Esophagus squamous epithelium (tissue), 5 donors: ENCODE measurements around the gene SLC37A3. TPM values are rescaled to one million over a fixed set of nuclear protein-coding genes. Genes with fewer than 3 reads are reported as not detected.

Source experiments
- DNase-seq: peaks from one replicate; lab custom pipeline; 2025; lab: John Stamatoyannopoulos, UW
- H3K27ac ChIP-seq, 4 donors: fragments of 200-600 bp; sonication (generic); one replicate each; pipeline ENCODE4 v1.5.1; 2016 to 2019; ENCODE audit warnings: mild to moderate bottlenecking in 1 of 4
- H3K27me3 ChIP-seq, 4 donors: fragments of 200-600 bp; sonication (generic); 1 replicate in 3 of 4; 2 replicates in 1 of 4; pipeline versions ENCODE4 v1.5.1 to v1.6.0; 2017 to 2021; ENCODE audit warnings: antibody characterized with exemption in 1 of 4
- H3K36me3 ChIP-seq, 3 donors: fragments of 200-600 bp; sonication (generic); one replicate each; pipeline ENCODE4 v1.5.1; 2016 to 2019
- H3K4me1 ChIP-seq, 3 donors: fragments of 200-600 bp; sonication (generic); one replicate each; pipeline ENCODE4 v1.5.1; 2017 to 2019
- H3K4me3 ChIP-seq, 4 donors: fragments of 200-600 bp; sonication (generic); 1 replicate in 3 of 4; 2 replicates in 1 of 4; pipeline ENCODE4 v1.5.1; 2016 to 2019; ENCODE audit warnings: mild to moderate bottlenecking in 2 of 4, moderate library complexity in 1 of 4
- H3K9me3 ChIP-seq, 3 donors: fragments of 200-600 bp; sonication (generic); one replicate each; pipeline ENCODE4 v1.5.1; 2016 to 2019
- CTCF ChIP-seq, 6 experiments: fragments of 450-650 bp in 4 of 6; fragments of 200-600 bp in 2 of 6; sonication (generic) in 2 of 6; IDR thresholded peaks; one replicate each; pipeline ENCODE4 v1.5.1; 2016 to 2019; ENCODE audit warnings: antibody characterized with exemption in 6 of 6, mild to moderate bottlenecking in 4 of 6, moderate library complexity in 4 of 6
- POLR2A ChIP-seq, 4 donors: fragments of 450-650 bp; IDR thresholded peaks; one replicate each; pipeline ENCODE4 v1.6.1; 2017; ENCODE audit warnings: antibody characterized with exemption in 4 of 4, mild to moderate bottlenecking in 4 of 4, moderate library complexity in 3 of 4
- WGBS, 2 donors: methylation state at CpG; one replicate each; pipeline ENCODE4 v1.1.5; 2018; 5-methylcytosine and 5-hydroxymethylcytosine counted together
- intact Hi-C: fragments of 100-400 bp; cut with DNase I; formaldehyde crosslinking; loops from one replicate; pipeline ENCODE4 v1.15.0; 2022
- total RNA-seq, 4 donors: library from RNA; depleted of rRNA; stranded (reverse); fragments of >200 nt; gene quantifications; one replicate each; pipeline ENCODE4 v1.1.0, GENCODE V29; 2016
- donor health status: DM: yes; HTN: yes; CAD: no.

SLC37A3 gene
- total RNA-seq, 4 donors from 2014 or later, result 17.8 to 44.4 (median 20.9) TPM

- no peak for DNase-seq
- Histone ChIP-seq H3K36me3 (no peaks in the 10 kb centered on the region), H3K4me3 (no peak overlapping the region), H3K27me3 (peaks cover 0 to 6% (median 0%) of the 10 kb centered on the region in 4 donors), H3K9me3 (no peaks in the 10 kb centered on the region), H3K27ac (no peak overlapping the region), H3K4me1 (peaks cover 0 to 23% (median 1%) of the 10 kb centered on the region in 3 donors)
- whole genome bisulfite sequencing, 2 donors, result 54 to 75% methylated on average over 2 of the region's 2 CpGs
- TF ChIP-seq CTCF (IDR thresholded peaks at IDR 0.05) (no peak), POLR2A (IDR thresholded peaks at IDR 0.05) (no peak)
- intact Hi-C loops, result no loop called here
Observed at GRCh38 chr7:140402178-140402835, 4.0 kb upstream of the SLC37A3 start.

GRCh38 chr7:140400381-140400780, 2.1 kb upstream of the SLC37A3 start:
- intact Hi-C loops, result no loop called here
- no peaks in the 10 kb centered on the region for H3K9me3 ChIP-seq
- TF ChIP-seq POLR2A (IDR thresholded peaks at IDR 0.05) (no peak), CTCF (IDR thresholded peaks at IDR 0.05) (no peak)
- peaks cover 0 to 6% (median 0%) of the 10 kb centered on the region in 4 donors for H3K27me3 ChIP-seq
- no peak overlapping the region for H3K4me3 ChIP-seq
- H3K36me3 ChIP-seq, result no peaks in the 10 kb centered on the region
- WGBS, 2 donors, result 72 to 78% methylated on average over 3 of the region's 3 CpGs
- no peak for DNase-seq
- no peak overlapping the region for H3K27ac ChIP-seq
- peaks cover 0 to 35% (median 3%) of the 10 kb centered on the region in 3 donors for H3K4me1 ChIP-seq

GRCh38 chr7:140398821-140399220, 491 bp upstream of the SLC37A3 start:
- no peaks in the 10 kb centered on the region for H3K36me3 ChIP-seq
- H3K4me1 ChIP-seq, result peaks cover 0 to 26% (median 3%) of the 10 kb centered on the region in 3 donors
- DNase-seq, result no peak
- H3K27me3 ChIP-seq, result peaks cover 0 to 2% (median 0%) of the 10 kb centered on the region in 4 donors
- H3K9me3 ChIP-seq, result no peaks in the 10 kb centered on the region
- H3K4me3 ChIP-seq, result peak overlapping the region in 3 of 4 donors; percentile 90 to 100 (median 98)
- no peak for TF ChIP-seq POLR2A (IDR thresholded peaks at IDR 0.05)
- TF ChIP-seq CTCF (IDR thresholded peaks at IDR 0.05), result no peak
- 72 to 73% methylated on average over 10 of the region's 10 CpGs for WGBS, 2 donors
- no peak overlapping the region for H3K27ac ChIP-seq
- intact Hi-C loops, result no loop called here

- 96 to 98% methylated on average over 6 to 11 of the region's 12 CpGs for WGBS, 2 donors
- no peak for DNase-seq
- intact Hi-C loops, result no loop called here
Observed at GRCh38 chr7:140393756-140394306, 4.5 kb downstream of the SLC37A3 start.

More at GRCh38 chr7:140393756-140394306, 4.5 kb downstream of the SLC37A3 start:
- H3K27me3 ChIP-seq, result no peaks in the 10 kb centered on the region
- TF ChIP-seq POLR2A (IDR thresholded peaks at IDR 0.05) (no peak), CTCF (IDR thresholded peaks at IDR 0.05) (no peak)
- peaks cover 0 to 31% (median 3%) of the 10 kb centered on the region in 3 donors for H3K4me1 ChIP-seq
- H3K9me3 ChIP-seq, result no peaks in the 10 kb centered on the region
- H3K36me3 ChIP-seq, result peaks cover 0 to 4% (median 0%) of the 10 kb centered on the region in 3 donors
- no peak overlapping the region for H3K4me3 ChIP-seq
- H3K27ac ChIP-seq, result no peak overlapping the region
